Activated T-cell treated with anti-CD3 and anti-CD28 coated beads for 1 hour (primary cell): ENCODE results near the gene MRPS6.

Experiments
- DNase-seq: peaks from one replicate; pipeline ENCODE4 v3.0.0-alpha.2; 2020; ENCODE audit warnings: low read depth

The MRPS6 gene

GRCh38 chr21:34073032-34073748 is at the start of gene MRPS6, which contains the start of gene SLC5A3:
Gene MRPS6 (plus strand): TSS chr21:34073578. CDS start chr21:34073701, 123 bp downstream.
Gene SLC5A3 (plus strand): TSS chr21:34073578. CDS start chr21:34095199, 21,621 bp downstream.
- DNase-seq, result peak; percentile 59

GRCh38 chr21:34023691-34024373 is 49.5 kb upstream of the MRPS6 start:
- DNase-seq, result no peak

- DNase-seq, result no peak
Measured at GRCh38 chr21:34024374-34024693, 49.0 kb upstream of the MRPS6 start.

- DNase-seq, result no peak
Measured at GRCh38 chr21:34027721-34028461, 45.5 kb upstream of the MRPS6 start.

- no peak for DNase-seq
Measured at GRCh38 chr21:34029743-34030528, 43.4 kb upstream of the MRPS6 start.

- no peak for DNase-seq
Measured at GRCh38 chr21:34031835-34032370, 41.5 kb upstream of the MRPS6 start.

- no peak for DNase-seq
Measured at GRCh38 chr21:34034369-34035014, 38.9 kb upstream of the MRPS6 start.

GRCh38 chr21:34035619-34036354 is 37.6 kb upstream of the MRPS6 start:
- DNase-seq, result no peak

- DNase-seq, result no peak
Measured at GRCh38 chr21:34037009-34037795, 36.2 kb upstream of the MRPS6 start.

- no peak for DNase-seq
Measured at GRCh38 chr21:34039678-34040382, 33.5 kb upstream of the MRPS6 start.

GRCh38 chr21:34042735-34043134 is 30.6 kb upstream of the MRPS6 start:
- no peak for DNase-seq

- DNase-seq, result no peak
Measured at GRCh38 chr21:34043333-34043732, 30.0 kb upstream of the MRPS6 start.

GRCh38 chr21:34046917-34047316 is 26.5 kb upstream of the MRPS6 start:
- no peak for DNase-seq

GRCh38 chr21:34047835-34048234 is 25.5 kb upstream of the MRPS6 start:
- DNase-seq, result no peak

- DNase-seq, result no peak
Measured at GRCh38 chr21:34052171-34052570, 21.2 kb upstream of the MRPS6 start.

GRCh38 chr21:34054259-34054658 is 19.1 kb upstream of the MRPS6 start:
- no peak for DNase-seq

GRCh38 chr21:34055615-34056014 is 17.8 kb upstream of the MRPS6 start:
- no peak for DNase-seq

- no peak for DNase-seq
Measured at GRCh38 chr21:34061983-34062382, 11.4 kb upstream of the MRPS6 start.

- no peak for DNase-seq
Measured at GRCh38 chr21:34065027-34065426, 8.4 kb upstream of the MRPS6 start.
